Astrocyte of the cerebellum (primary cell): Measurements from ENCODE around the gene RIPOR3.
"Not testable (repeated sequence)": the region's sequence is repeated elsewhere in the genome, so short reads cannot be mapped to it uniquely, and the experiment has no call there.

Source experiments
- DNase-seq: peaks from one replicate; pipeline ENCODE4 v3.0.0-alpha.2; 2011; ENCODE audit warnings: low read depth
- H3K4me3 ChIP-seq: 2 replicates; pipeline ENCODE4 v1.5.1; 2011; ENCODE audit warnings: mild to moderate bottlenecking, low read depth, low read length, moderate library complexity
- in situ Hi-C: cut with HindIII; loops from 2 replicates; pipeline ENCODE4 v1.10.0; 2017; ENCODE audit warnings: low sequenced_read_pairs
- TF ChIP-seq, protein P1 (sequence below): IDR thresholded peaks from 2 replicates; pipeline ENCODE4 v1.5.1; 2012; ENCODE audit warnings: low read length, low read depth, moderate library complexity, mild to moderate bottlenecking; ENCODE audit errors: missing control alignments

The RIPOR3 gene

DNA sequence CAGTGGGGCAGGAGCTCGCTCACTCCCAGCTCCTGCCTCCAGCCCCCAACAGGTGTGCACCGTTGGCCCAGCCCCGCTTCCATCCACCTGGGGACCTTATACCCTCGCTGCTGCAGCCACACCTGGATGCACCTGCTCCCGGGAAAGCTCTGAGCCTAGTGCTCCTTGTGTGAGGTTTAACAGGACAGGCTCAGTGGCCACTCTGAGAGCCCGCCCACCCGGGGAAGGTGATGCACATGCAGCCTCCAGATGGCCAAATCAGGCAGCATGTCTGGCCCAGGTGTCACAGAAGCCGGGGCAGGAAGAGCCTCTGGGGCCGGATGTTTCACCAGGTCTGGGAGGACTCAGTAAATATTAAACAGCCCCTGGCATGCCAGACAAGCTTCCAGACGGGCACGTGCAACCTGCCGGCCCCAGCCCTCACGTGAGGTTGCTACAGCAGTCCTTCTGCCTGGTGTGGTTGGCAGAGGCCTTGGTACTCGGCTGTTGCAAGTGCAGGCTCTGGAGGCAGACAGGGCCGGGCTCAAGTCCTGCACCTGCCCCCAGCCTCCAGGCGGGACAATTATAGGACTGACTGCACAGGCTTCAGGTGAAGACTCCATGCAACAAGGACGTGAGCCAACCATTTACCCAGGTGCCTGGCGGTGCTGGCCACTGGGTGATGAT is 66.9 kb downstream of the RIPOR3 start:
- in situ Hi-C loops: loop anchor here (5.0 kb wide), 1 partner anchor 88 kb away; no protein-coding TSS in a partner anchor
- DNase-seq: no peak
- no peak overlapping the region for H3K4me3 ChIP-seq
- TF ChIP-seq, protein P1, sequence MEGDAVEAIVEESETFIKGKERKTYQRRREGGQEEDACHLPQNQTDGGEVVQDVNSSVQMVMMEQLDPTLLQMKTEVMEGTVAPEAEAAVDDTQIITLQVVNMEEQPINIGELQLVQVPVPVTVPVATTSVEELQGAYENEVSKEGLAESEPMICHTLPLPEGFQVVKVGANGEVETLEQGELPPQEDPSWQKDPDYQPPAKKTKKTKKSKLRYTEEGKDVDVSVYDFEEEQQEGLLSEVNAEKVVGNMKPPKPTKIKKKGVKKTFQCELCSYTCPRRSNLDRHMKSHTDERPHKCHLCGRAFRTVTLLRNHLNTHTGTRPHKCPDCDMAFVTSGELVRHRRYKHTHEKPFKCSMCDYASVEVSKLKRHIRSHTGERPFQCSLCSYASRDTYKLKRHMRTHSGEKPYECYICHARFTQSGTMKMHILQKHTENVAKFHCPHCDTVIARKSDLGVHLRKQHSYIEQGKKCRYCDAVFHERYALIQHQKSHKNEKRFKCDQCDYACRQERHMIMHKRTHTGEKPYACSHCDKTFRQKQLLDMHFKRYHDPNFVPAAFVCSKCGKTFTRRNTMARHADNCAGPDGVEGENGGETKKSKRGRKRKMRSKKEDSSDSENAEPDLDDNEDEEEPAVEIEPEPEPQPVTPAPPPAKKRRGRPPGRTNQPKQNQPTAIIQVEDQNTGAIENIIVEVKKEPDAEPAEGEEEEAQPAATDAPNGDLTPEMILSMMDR: no peak

DNA sequence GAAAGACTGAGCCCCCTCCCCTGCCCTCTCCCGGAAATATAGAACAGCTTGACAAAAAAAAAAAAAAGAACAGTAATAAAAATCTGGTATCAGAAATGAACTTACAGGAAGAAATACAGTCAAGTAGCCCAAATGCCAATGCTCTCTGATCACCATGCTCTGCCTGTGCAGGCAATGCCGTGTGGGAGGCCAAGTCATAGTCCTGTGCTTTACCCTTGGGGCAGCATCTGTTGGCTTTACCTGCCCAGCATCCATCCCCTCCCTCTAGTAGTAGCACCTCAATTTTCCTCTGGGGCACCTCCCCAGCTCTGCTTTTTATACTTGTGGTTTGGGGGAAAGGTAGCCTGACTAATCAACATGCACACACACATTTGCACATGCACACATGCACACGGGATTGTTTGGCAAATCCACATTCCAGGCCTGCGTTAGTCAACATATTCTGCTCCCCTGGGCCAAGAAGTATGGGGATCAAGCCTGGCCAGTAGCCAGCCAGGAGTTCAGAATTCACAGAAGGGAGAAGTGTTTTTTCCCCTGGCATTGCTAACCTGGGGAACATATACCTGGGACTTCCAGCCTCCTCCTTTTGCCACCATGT is 70.2 kb downstream of the RIPOR3 start:
- H3K4me3 ChIP-seq: no peak overlapping the region
- DNase-seq: no peak
- TF ChIP-seq, protein P1: no peak
- in situ Hi-C loops: loop anchor here (5.0 kb wide), 1 partner anchor 91 kb away; no protein-coding TSS in a partner anchor

- not testable (repeated sequence) for H3K4me3 ChIP-seq, DNase-seq
- in situ Hi-C loops: loop anchor here (5.0 kb wide), 1 partner anchor 92 kb away; no protein-coding TSS in a partner anchor
These were observed 70.9 kb downstream of the RIPOR3 start for GRCh38 chr20:50620459-50620858.

- in situ Hi-C loops: no loop called here
- DNase-seq: no peak
- TF ChIP-seq, protein P1: no peak
These were observed 72.8 kb downstream of the RIPOR3 start for GRCh38 chr20:50618537-50618936.

GRCh38 chr20:50617022-50617421 is 74.3 kb downstream of the RIPOR3 start:
- in situ Hi-C loops: no loop called here
- no peak for DNase-seq
- TF ChIP-seq, protein P1: no peak
- H3K4me3 ChIP-seq: no peak overlapping the region

More at GRCh38 chr20:50618537-50618936, 72.8 kb downstream of the RIPOR3 start:
- H3K4me3 ChIP-seq: no peak overlapping the region

GRCh38 chr20:50615407-50615806 is 75.9 kb downstream of the RIPOR3 start:
- in situ Hi-C loops: no loop called here
- DNase-seq: no peak
- H3K4me3 ChIP-seq: no peak overlapping the region
- TF ChIP-seq, protein P1: no peak

DNA sequence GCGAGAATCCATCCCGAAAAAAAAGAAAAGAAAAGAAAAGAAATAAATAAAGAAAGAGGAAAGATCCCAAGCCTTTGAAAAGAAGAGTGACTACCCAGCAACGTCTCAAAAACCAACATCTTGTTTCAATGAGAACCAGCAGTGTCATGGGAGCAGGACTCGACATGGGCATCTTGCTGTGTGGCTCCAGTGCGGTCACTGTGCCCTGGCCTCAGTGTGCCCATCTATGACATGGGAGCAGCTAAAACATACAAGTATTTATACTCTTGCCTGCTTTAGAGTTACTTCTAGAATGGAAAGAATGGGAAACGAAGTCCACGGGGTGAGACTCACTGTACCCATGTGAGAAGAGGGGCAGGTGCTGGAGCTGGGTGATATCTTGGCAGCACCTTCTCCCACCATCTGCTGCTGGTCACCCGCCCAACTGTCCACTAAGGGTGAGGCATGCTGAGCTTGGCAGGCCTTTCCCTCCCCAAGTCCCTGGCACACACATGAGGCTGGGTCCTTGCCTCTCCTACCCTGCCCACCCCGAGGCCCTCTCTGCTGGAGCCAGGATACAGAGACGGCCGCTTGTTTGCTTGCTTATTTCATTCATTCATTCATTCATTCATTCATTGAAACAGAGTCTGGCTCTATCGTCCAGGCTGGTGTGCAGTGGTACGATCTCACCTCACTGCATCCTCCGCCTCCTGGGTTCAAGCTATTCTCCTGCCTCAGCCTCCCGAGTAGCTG is 77.7 kb downstream of the RIPOR3 start:
- TF ChIP-seq, protein P1: no peak
- no peak overlapping the region for H3K4me3 ChIP-seq
- in situ Hi-C loops: no loop called here
- no peak for DNase-seq
